ENCODE data around the gene APOA4. TPM values are rescaled to one million over a fixed set of nuclear protein-coding genes. Genes with fewer than 3 reads are reported as not detected.
A peak's percentile ranks its signal among the peaks of the same experiment; 100 is the strongest.

Gene APOA4
- total RNA-seq, 3 donors from 2014 or later = not detected

GRCh38 chr11:116791002-116791812 lies 31.9 kb downstream of the APOA4 start:
- peaks cover 28% of the 10 kb centered on the region for H3K4me1 Mint-ChIP-seq (ENCODE audit: low read depth)
- H3K36me3 Mint-ChIP-seq (ENCODE audit: insufficient read depth) = peaks cover 7% of the 10 kb centered on the region
- no peaks in the 10 kb centered on the region for H3K9me3 Mint-ChIP-seq
- DNase-seq (peak; percentile 76), ATAC-seq (peak; percentile 54 to 57)
- H3K4me3 Mint-ChIP-seq = no peak overlapping the region
- no peaks in the 10 kb centered on the region for H3K27me3 Mint-ChIP-seq (ENCODE audit: low read depth)

- no peaks in the 10 kb centered on the region for H3K9me3 Mint-ChIP-seq
- no peaks in the 10 kb centered on the region for H3K27me3 Mint-ChIP-seq (ENCODE audit: low read depth)
- no peak overlapping the region for H3K4me3 Mint-ChIP-seq
- no peak for DNase-seq
- H3K36me3 Mint-ChIP-seq (ENCODE audit: insufficient read depth) = peaks cover 15% of the 10 kb centered on the region
- peaks cover 36% of the 10 kb centered on the region for H3K4me1 Mint-ChIP-seq (ENCODE audit: low read depth)
- ATAC-seq = no peak
Measured at GRCh38 chr11:116790167-116791001, 32.7 kb downstream of the APOA4 start.

DNA sequence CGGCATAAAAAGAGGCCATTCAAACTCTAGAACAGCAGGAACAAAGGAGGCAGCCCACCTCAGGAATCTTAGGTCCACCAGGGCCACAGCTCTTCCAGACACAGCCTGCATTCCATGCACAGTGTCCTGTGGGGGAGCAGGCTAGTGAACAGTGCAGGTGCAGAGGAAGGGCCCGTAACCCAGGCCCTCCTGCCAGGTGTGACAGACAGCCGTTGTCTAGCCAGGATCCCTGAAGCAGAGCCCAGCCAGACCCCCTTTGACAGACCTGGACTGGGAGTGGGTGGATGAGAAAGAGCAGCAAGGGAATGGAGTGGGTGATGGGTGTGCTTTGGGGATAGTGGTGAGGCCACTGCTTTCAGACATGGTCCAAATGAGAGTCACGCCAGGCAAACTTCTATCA lies 34.1 kb downstream of the APOA4 start:
- peak overlapping the region; percentile 94 for H3K4me3 Mint-ChIP-seq
- peaks cover 28% of the 10 kb centered on the region for H3K36me3 Mint-ChIP-seq (ENCODE audit: insufficient read depth)
- no peaks in the 10 kb centered on the region for H3K27me3 Mint-ChIP-seq (ENCODE audit: low read depth)
- no peaks in the 10 kb centered on the region for H3K9me3 Mint-ChIP-seq
- H3K4me1 Mint-ChIP-seq (ENCODE audit: low read depth) = peaks cover 47% of the 10 kb centered on the region
- ATAC-seq (no peak), DNase-seq (no peak)

DNA sequence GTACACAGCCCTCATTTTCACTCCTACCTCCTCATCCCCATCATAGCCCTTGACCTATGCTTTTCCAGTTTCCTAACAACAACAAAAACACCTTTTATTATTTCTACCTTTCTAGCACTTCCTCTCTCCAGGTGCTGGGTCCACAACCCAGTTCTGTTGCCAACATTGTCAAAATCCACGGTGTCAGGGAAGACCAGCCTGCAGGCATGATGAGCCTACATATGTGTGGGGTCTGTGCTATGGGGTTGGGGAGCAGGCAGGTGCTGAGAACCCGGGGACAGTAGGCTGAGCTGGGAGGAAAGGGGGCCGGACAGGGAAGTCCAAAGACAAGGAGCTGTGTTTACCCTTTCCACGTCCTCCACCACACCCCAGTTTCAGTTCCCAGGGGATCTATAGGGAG lies 34.6 kb downstream of the APOA4 start:
- Mint-ChIP-seq H3K36me3 (ENCODE audit: insufficient read depth) (peaks cover 29% of the 10 kb centered on the region), H3K9me3 (no peaks in the 10 kb centered on the region), H3K4me1 (ENCODE audit: low read depth) (peaks cover 47% of the 10 kb centered on the region), H3K4me3 (peak overlapping the region; percentile 94), H3K27me3 (ENCODE audit: low read depth) (no peaks in the 10 kb centered on the region)
- no peak for ATAC-seq
- no peak for DNase-seq

DNA sequence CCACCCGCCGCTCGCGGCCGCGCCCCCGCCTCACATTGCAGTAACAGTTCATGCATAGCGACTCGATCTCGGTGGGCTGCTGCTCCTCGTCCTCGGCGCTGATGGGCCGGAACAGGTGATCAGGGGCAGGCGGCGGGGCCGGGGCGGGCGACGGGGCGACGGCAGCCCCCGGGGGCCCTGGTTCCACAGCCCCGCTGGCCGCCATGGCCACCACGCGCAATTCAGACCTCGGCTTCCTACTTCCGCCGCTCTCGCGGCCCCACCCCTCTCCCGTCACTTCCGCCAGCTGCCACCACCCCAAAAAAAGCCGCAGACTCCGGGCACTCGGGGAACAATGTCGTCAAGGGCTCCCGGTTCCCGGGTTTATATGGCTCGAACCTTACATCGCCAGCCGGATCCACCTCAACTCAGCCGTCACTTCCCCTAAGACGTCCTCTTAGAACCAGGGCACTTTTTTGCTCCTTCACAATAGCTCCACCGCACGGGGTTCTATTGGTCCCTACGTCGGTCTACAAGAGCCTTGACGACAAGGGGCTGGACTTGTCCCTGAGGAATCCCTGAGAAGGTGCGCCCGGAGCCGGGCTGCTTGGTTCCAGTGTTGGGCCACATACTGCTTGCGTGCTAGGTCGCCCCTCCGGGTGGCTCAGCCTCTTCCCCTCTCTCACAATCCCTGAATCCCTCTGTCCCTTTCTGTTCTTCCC lies 35.2 kb downstream of the APOA4 start, which contains the start of gene ZPR1:
TSS of gene ZPR1 (minus strand) at position 238 of the 701 bp plus-strand sequence. CDS start at position 205, 33 bp downstream.
- Mint-ChIP-seq H3K4me1 (ENCODE audit: low read depth) (peaks cover 53% of the 10 kb centered on the region), H3K36me3 (ENCODE audit: insufficient read depth) (peaks cover 35% of the 10 kb centered on the region), H3K4me3 (peak within 1 kb of the TSS; percentile 94), H3K9me3 (no peaks in the 10 kb centered on the region), H3K27me3 (ENCODE audit: low read depth) (no peaks in the 10 kb centered on the region)
- ATAC-seq (peak; percentile 85 to 88), DNase-seq (peak; percentile 79)

DNA sequence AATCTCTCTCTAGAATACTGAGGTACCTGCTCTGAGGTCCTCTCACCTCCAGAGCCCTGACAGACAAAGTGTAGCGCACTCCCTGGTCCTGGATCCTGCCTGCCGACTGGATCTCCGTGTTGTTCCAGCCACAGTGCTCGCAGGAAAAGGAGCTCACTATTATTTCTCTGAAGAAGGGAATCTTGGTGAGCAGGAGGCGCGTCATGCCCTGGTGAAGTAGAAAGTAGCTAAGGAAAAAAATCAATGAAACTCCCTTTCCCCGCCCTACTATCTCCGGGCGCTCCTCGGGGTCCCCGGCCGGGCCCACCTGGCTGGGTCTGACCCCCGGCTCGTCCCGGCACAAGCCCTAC lies 35.7 kb downstream of the APOA4 start:
- H3K9me3 Mint-ChIP-seq = no peaks in the 10 kb centered on the region
- H3K4me1 Mint-ChIP-seq (ENCODE audit: low read depth) = peaks cover 58% of the 10 kb centered on the region
- ATAC-seq = peak; percentile 3 to 12

DNA sequence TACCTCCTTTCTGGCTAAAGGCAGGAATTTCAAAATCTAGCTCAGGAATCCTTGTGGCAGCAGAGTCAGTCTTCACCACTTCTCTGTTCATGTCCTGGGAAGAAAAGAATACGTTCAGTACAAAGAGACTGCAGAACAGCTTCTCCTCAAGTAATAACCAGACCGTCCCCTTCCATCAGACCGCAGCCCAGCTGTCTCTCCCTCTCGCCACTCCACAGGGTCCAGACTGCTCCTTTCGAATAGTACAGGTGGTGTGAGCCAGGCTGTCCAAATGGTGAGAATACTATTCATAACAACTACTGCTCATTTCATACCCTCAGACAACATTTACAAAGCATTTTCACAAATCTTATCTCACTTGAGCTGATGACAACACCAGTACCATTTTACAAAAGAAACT lies 36.1 kb downstream of the APOA4 start:
- no peak for DNase-seq
- Mint-ChIP-seq H3K4me3 (peak overlapping the region; percentile 94), H3K4me1 (ENCODE audit: low read depth) (peaks cover 63% of the 10 kb centered on the region), H3K36me3 (ENCODE audit: insufficient read depth) (peaks cover 43% of the 10 kb centered on the region), H3K9me3 (no peaks in the 10 kb centered on the region), H3K27me3 (ENCODE audit: low read depth) (no peaks in the 10 kb centered on the region)
- no peak for ATAC-seq

More for the DNA sequence above, 35.7 kb downstream of the APOA4 start:
- H3K4me3 Mint-ChIP-seq = peak overlapping the region; percentile 94
- DNase-seq = no peak
- H3K36me3 Mint-ChIP-seq (ENCODE audit: insufficient read depth) = peaks cover 38% of the 10 kb centered on the region
- no peaks in the 10 kb centered on the region for H3K27me3 Mint-ChIP-seq (ENCODE audit: low read depth)

- H3K36me3 Mint-ChIP-seq (ENCODE audit: insufficient read depth) = peaks cover 45% of the 10 kb centered on the region
- H3K4me1 Mint-ChIP-seq (ENCODE audit: low read depth) = peaks cover 64% of the 10 kb centered on the region
- no peak for ATAC-seq
Measured at GRCh38 chr11:116786326-116786725, 36.8 kb downstream of the APOA4 start.

GRCh38 chr11:116782728-116783127 lies 40.4 kb downstream of the APOA4 start:
- Mint-ChIP-seq H3K36me3 (ENCODE audit: insufficient read depth) (peaks cover 68% of the 10 kb centered on the region), H3K4me1 (ENCODE audit: low read depth) (peaks cover 67% of the 10 kb centered on the region), H3K4me3 (no peak overlapping the region), H3K9me3 (no peaks in the 10 kb centered on the region), H3K27me3 (ENCODE audit: low read depth) (no peaks in the 10 kb centered on the region)
- ATAC-seq = peak in 1 of 2 donors; percentile 46
- no peak for DNase-seq

More at GRCh38 chr11:116786326-116786725, 36.8 kb downstream of the APOA4 start:
- no peak for DNase-seq
- no peaks in the 10 kb centered on the region for H3K27me3 Mint-ChIP-seq (ENCODE audit: low read depth)
- peak overlapping the region; percentile 94 for H3K4me3 Mint-ChIP-seq
- no peaks in the 10 kb centered on the region for H3K9me3 Mint-ChIP-seq

DNA sequence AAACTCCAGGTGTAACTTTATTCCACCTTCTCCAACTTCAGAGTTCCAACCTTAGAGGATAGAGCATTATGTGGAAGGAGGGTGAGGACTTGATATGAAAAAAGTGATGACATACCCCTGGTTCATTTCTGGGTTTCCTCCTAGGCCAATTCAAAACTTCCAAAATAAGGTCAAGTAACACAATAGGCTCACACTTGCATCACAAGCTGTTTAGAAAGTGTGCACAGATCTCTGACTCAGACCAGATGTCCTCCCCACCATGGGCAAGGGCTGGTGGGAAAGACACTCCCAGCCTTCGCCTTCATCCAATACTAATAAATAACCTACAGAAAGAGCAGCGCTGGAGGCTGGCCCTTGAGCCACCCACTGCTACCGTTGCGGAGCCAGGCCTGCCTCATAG lies 44.5 kb downstream of the APOA4 start:
- no peak overlapping the region for H3K4me3 Mint-ChIP-seq
- H3K36me3 Mint-ChIP-seq (ENCODE audit: insufficient read depth) = peaks cover 51% of the 10 kb centered on the region
- no peaks in the 10 kb centered on the region for H3K9me3 Mint-ChIP-seq
- ATAC-seq (no peak), DNase-seq (no peak)
- peaks cover 55% of the 10 kb centered on the region for H3K4me1 Mint-ChIP-seq (ENCODE audit: low read depth)
- no peaks in the 10 kb centered on the region for H3K27me3 Mint-ChIP-seq (ENCODE audit: low read depth)

GRCh38 chr11:116777056-116777455 lies 46.0 kb downstream of the APOA4 start:
- Mint-ChIP-seq H3K36me3 (ENCODE audit: insufficient read depth) (peaks cover 37% of the 10 kb centered on the region), H3K4me1 (ENCODE audit: low read depth) (peaks cover 45% of the 10 kb centered on the region), H3K27me3 (ENCODE audit: low read depth) (no peaks in the 10 kb centered on the region), H3K9me3 (no peaks in the 10 kb centered on the region), H3K4me3 (peak overlapping the region; percentile 27)
- ATAC-seq (no peak), DNase-seq (no peak)

- no peak for DNase-seq
- Mint-ChIP-seq H3K36me3 (ENCODE audit: insufficient read depth) (peaks cover 36% of the 10 kb centered on the region), H3K9me3 (no peaks in the 10 kb centered on the region), H3K27me3 (ENCODE audit: low read depth) (no peaks in the 10 kb centered on the region), H3K4me3 (peak overlapping the region; percentile 27), H3K4me1 (ENCODE audit: low read depth) (peaks cover 49% of the 10 kb centered on the region)
- ATAC-seq = peak in 1 of 2 donors; percentile 6
Measured at GRCh38 chr11:116776522-116776984, 46.6 kb downstream of the APOA4 start.

DNA sequence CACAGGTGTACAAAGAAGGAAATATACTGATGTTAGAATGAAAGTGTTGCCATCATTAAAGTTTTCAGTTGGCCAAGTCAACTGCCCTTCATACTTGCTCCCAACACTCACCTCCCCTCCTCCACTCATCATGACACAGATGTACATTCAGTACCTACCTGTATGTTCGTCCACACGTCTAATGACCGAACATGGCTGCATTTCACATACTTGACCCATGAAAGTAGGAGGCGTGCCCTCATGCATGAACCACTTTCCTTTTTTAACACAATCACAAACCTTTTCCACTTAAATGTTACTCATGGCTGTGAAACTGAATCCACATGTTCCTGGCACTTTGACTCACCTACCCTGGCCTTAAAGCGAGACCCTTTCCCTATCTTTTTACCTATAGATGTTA lies 47.1 kb downstream of the APOA4 start:
- ATAC-seq (no peak), DNase-seq (no peak)
- Mint-ChIP-seq H3K4me1 (ENCODE audit: low read depth) (peaks cover 50% of the 10 kb centered on the region), H3K27me3 (ENCODE audit: low read depth) (no peaks in the 10 kb centered on the region), H3K9me3 (no peaks in the 10 kb centered on the region), H3K36me3 (ENCODE audit: insufficient read depth) (peaks cover 32% of the 10 kb centered on the region), H3K4me3 (no peak overlapping the region)

DNA sequence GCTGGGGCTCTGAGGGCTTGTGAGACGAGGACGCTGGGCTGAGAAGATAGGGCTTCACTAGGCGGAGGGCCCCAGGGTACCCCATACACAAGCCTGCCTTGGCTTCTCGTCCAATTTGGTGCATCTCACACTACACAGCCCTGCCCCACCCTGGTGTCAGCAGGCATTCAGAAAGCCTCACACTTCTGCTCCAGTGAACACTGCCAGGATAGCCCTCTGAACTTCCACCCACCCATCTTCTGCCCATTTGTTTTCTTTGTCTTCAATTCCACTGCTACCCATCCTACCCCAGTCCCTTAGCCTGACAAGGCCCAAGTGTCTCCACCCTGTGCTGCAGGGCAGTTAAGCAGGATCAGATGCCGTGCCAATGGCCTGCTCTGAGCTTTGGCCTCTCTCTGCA lies 48.4 kb downstream of the APOA4 start:
- peak overlapping the region; percentile 0 for H3K4me3 Mint-ChIP-seq
- H3K4me1 Mint-ChIP-seq (ENCODE audit: low read depth) = peaks cover 52% of the 10 kb centered on the region
- no peaks in the 10 kb centered on the region for H3K9me3 Mint-ChIP-seq
- DNase-seq (no peak), ATAC-seq (no peak)
- no peaks in the 10 kb centered on the region for H3K27me3 Mint-ChIP-seq (ENCODE audit: low read depth)
- H3K36me3 Mint-ChIP-seq (ENCODE audit: insufficient read depth) = peaks cover 31% of the 10 kb centered on the region
